HAP-1 (cell line): ENCODE data around the gene RPL22.
A peak's percentile ranks its signal among the peaks of the same experiment; 100 is the strongest.

Source experiments
- DNase-seq, 2 experiments: peaks; one replicate each; pipeline ENCODE4 v3.0.0-alpha.2; 2016 to 2020; ENCODE audit warnings: low spot score in 2 of 2
- H3K27me3 ChIP-seq: fragments of 250-450 bp; sonication (Bioruptor Pico); 2 replicates; pipeline ENCODE4 v1.5.1; 2020; ENCODE audit warnings: low read depth, mild to moderate bottlenecking, moderate library complexity
- H3K36me3 ChIP-seq: fragments of 250-450 bp; sonication (Bioruptor Pico); replicated peaks from 2 replicates; pipeline ENCODE4 v1.5.1; 2020; ENCODE audit warnings: mild to moderate bottlenecking
- H3K4me1 ChIP-seq: fragments of 250-450 bp; sonication (Bioruptor Pico); 2 replicates; pipeline ENCODE4 v1.5.1; 2020; ENCODE audit warnings: mild to moderate bottlenecking
- H3K4me3 ChIP-seq: fragments of 250-450 bp; sonication (Bioruptor Pico); 2 replicates; pipeline ENCODE4 v1.5.1; 2020; ENCODE audit warnings: mild to moderate bottlenecking, moderate library complexity
- H3K9me3 ChIP-seq: fragments of 250-450 bp; sonication (Bioruptor Pico); 2 replicates; pipeline ENCODE4 v1.5.1; 2020; ENCODE audit warnings: mild to moderate bottlenecking, moderate library complexity
- in situ Hi-C: fragments of 300-500 bp; cut with MboI; formaldehyde crosslinking; loops from 3 replicates; pipeline ENCODE4 v1.14.3; 2020; ENCODE audit warnings: low sequenced_read_pairs, inconsistent platforms, mixed read lengths

RPL22 gene

DNA sequence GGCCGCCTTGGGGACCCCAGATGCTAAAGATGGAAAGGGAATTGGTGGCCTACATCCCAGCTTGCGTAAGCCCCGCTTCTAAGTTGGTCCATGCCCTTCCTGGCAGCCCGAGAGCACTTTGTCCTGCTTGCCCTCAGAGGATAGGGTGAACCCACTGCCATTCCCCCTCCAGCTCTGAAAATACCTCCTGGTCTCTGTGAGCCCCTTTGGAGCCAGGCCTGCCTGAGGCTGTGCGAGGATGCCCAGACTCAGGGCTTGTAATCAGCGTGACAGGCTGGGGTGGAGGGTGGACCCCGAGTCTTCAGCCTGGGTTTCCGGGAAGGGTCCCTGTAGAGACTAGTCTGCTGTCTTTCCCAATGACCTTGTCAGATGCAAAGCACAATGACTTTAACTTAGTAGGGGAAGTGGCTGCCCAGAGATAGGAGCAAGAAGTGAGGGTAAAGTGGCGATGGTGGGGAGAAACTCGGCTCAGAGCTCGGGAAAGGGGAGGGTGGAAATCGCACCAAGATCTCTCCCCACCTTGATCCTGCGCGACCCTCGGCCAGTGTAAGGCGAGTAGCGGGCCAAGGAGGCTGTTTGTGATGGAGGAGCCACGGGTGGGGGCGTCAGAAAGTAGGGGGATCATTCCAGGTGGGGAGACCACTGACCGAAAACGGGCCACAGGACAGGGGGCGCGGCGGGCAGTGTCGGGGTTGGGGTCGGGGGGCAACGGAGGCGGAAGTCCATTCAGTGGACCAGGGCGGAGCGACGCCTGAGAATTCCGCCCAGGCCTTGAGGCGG, 41.9 kb upstream of the RPL22 start:
- in situ Hi-C loops: no loop called here
- peaks cover under 1% of the 10 kb centered on the region; the same call in 1 of the 2 replicates for H3K9me3 ChIP-seq
- no peak overlapping the region for H3K4me3 ChIP-seq
- peaks cover 39% of the 10 kb centered on the region for H3K4me1 ChIP-seq
- H3K36me3 ChIP-seq: no peaks in the 10 kb centered on the region
- no peak for DNase-seq
- H3K27me3 ChIP-seq: peaks cover 22% of the 10 kb centered on the region

DNA sequence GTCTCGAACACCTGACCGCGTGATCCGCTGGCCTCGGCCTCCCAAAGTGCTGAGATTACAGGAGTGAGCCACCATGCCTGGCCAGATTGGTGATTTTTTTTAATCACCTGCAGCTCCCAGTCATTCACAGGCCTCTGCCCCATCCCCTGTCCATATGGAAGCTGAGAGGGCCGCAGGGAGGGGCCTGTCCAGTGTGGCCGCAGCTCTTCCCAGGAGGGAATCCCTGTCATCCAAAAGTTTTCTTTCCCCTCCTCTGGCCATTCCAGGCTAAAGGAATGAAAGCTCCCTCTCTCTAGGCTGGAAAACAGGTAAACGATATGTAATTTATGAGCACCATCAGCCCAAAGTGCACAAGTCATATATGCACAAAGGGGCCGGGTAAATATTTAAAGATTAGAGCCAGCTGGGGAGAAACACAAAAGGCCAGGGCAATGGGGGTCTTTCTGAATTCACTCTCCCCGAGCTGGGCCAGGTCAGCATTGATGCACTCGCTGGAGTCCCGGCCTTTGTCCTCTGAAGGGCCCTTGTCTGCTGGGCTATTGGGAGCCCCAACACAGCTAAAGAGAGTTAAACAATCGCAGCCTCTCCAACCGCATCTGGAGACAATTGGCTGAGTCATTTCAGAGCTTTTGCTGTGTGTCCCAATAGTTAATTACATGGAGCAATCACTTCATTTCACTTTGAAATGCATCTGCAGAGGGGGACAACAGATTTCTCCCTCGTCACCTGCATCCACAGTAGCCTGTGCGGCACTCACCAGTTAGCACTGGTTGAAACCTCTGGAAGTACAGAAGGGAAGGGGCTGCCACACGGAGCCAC, 40.8 kb upstream of the RPL22 start:
- Histone ChIP-seq H3K4me1 (peaks cover 42% of the 10 kb centered on the region), H3K4me3 (no peak overlapping the region), H3K36me3 (no peaks in the 10 kb centered on the region), H3K9me3 (peaks cover 2% of the 10 kb centered on the region; the same call in 1 of the 2 replicates), H3K27me3 (peaks cover 22% of the 10 kb centered on the region)
- in situ Hi-C loops: no loop called here
- peak; percentile 70 to 77 for DNase-seq

DNA sequence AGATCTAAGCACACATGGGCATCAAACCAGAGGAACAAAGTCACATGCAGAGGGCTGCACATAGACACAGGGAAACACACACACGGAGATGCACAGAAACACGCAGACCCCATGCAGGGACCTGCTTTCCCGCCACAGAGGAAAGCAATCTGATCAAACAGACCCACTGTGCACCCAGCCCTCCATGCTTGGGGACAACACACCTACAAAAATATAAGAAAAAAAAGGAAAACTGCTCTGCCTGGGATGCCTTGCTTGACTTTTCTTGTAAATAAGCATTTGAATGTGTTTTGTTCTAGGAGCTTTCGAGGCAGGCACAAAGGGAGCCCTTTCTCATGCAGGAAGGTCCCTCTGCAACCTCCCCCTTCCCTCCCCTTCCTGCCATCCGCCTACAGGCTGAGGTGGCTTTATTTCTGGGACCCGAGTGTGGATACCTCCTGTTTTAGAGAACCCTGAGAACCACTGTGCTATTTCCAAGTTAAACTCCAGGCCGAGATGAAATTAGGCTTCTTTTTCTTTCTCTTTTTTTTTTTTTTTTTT, 39.9 kb upstream of the RPL22 start:
- H3K36me3 ChIP-seq: peaks cover 1% of the 10 kb centered on the region
- peaks cover 2% of the 10 kb centered on the region; the same call in 1 of the 2 replicates for H3K9me3 ChIP-seq
- peaks cover 43% of the 10 kb centered on the region for H3K4me1 ChIP-seq
- DNase-seq: peak; percentile 84 to 91
- H3K27me3 ChIP-seq: peaks cover 17% of the 10 kb centered on the region
- in situ Hi-C loops: no loop called here
- no peak overlapping the region for H3K4me3 ChIP-seq

DNA sequence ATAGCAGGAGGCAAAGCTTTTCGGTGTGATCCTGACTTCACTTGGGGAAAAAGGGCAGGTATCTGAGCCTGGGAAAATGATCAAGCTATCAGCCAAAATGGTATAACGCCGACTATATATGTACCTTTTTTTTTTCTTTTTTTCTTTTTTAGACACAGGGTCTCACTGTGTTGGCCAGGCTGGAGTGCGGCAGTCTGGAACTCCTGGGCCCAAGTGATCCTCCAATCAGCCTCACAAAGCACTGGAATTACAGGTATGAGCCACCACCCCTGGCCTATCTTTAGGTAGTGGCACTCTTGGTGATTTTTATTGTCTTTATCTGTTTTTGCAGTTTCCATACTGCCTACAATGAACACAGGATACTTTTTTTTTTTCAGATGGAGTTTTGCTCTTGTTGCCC, 37.7 kb upstream of the RPL22 start:
- DNase-seq: no peak
- H3K4me1 ChIP-seq: peaks cover 47% of the 10 kb centered on the region
- H3K36me3 ChIP-seq: peaks cover 23% of the 10 kb centered on the region
- H3K27me3 ChIP-seq: peaks cover 3% of the 10 kb centered on the region
- in situ Hi-C loops: no loop called here
- H3K4me3 ChIP-seq: no peak overlapping the region
- peaks cover 2% of the 10 kb centered on the region; the same call in 1 of the 2 replicates for H3K9me3 ChIP-seq

DNA sequence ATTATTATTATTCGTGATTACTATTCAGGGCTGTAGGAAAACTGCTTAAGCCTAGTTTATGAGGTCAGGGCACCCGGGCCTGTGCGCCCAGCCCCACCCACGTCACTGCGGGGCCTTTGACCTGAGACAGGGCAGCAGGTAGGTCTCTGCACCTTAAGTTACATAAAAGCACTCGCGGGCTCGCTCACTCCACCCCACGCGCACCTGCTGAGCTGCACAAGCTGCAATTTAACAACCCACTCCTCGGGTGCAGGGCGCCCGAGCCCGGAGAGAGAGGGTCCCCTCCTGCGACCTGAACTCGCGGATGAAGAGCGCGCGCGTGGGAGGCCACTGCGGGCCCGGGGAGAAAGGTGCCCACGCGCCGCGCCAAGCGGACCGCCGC, 35.9 kb upstream of the RPL22 start:
- no peak for DNase-seq
- H3K4me1 ChIP-seq: peaks cover 31% of the 10 kb centered on the region
- in situ Hi-C loops: no loop called here
- H3K4me3 ChIP-seq: peak overlapping the region; percentile 73
- H3K36me3 ChIP-seq: peaks cover 38% of the 10 kb centered on the region
- peaks cover 2% of the 10 kb centered on the region; the same call in 1 of the 2 replicates for H3K9me3 ChIP-seq
- H3K27me3 ChIP-seq: no peaks in the 10 kb centered on the region

DNA sequence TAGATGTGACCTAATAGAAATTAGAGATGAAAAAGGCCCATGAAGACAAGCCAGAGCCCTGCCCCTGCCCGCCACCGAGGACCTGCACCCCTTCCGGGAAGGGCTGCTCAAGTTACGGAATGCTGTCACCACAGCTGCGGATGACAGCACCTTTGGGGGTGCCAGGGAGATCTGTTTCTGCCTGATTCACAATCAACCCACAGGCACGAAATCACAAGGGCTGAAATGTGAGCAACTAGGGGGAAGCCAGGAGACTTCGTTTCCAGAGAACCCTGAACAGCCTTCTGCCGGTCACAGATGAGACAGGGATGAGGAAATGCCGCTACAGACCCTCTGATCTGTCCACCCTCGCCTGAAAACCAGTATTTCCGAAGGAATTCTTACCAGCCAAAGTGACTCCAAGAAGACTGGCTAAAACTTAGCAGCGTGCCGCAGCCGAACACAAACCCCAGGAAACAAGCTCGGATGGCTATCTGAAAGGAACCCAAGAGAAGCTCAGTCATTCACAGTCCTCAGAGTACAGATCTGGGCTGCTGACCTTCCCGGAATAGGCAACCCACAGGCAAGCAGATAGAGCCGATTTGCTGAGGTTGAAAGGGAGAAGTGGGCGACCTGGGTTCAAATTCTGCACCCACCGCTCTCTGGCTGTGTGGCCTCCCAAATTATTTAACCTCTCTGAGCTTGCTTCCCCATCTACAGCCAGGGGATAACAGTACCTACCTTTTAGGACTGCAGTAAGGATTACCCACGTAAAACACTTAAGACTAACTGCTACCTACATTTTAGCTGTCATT, 35.3 kb upstream of the RPL22 start:
- in situ Hi-C loops: no loop called here
- DNase-seq: no peak
- Histone ChIP-seq H3K27me3 (no peaks in the 10 kb centered on the region), H3K9me3 (peaks cover 2% of the 10 kb centered on the region; the same call in 1 of the 2 replicates), H3K4me3 (peak overlapping the region; percentile 73), H3K36me3 (peaks cover 43% of the 10 kb centered on the region), H3K4me1 (peaks cover 25% of the 10 kb centered on the region)

DNA sequence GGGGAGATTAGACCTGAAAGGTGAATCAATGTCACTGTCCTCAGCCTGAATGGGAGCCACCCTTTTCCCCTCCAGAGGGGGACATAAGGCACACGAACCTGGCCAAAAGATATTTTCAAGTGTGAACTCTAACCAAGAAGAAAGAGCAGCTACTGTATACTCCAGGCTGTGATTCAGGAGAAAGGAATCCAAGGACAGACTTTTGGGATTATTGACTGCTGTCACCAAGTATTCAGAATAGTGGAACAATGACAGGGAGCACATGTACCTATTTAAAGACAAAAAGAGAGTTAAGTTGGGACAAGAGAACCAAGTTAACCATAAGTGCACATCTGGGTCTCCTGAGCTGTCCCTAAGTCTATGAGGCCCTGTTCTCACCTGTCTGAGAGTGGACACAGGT, 34.0 kb upstream of the RPL22 start:
- peaks cover 2% of the 10 kb centered on the region; the same call in 1 of the 2 replicates for H3K9me3 ChIP-seq
- peaks cover 57% of the 10 kb centered on the region for H3K36me3 ChIP-seq
- no peak overlapping the region; the same call in 1 of the 2 replicates for H3K4me3 ChIP-seq
- no peaks in the 10 kb centered on the region for H3K27me3 ChIP-seq
- DNase-seq: no peak
- in situ Hi-C loops: no loop called here
- peaks cover 12% of the 10 kb centered on the region for H3K4me1 ChIP-seq

DNA sequence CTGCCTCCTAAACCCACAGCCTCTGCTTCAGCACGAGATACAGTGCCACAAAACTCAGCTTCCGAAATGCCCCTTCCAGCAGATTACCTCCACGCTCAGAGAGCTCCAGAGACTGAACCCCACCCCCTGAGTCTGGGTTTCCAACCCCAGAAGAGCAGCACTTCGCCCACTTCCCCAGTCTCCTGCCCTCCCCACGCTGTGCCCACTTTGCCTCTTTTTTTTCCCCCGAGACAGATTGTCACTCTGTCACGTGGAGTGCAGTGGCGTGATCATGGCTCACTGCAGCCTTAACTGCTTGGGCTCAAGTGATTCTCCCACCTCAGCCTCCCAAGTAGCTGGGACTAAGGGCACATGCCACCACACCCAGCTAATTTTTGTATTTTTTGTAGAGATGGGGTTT, 26.3 kb upstream of the RPL22 start:
- no peak for DNase-seq
- in situ Hi-C loops: no loop called here
- no peak overlapping the region for H3K4me3 ChIP-seq
- no peaks in the 10 kb centered on the region for H3K9me3 ChIP-seq
- H3K36me3 ChIP-seq: peaks cover 100% of the 10 kb centered on the region
- no peaks in the 10 kb centered on the region for H3K4me1 ChIP-seq
- no peaks in the 10 kb centered on the region for H3K27me3 ChIP-seq

DNA sequence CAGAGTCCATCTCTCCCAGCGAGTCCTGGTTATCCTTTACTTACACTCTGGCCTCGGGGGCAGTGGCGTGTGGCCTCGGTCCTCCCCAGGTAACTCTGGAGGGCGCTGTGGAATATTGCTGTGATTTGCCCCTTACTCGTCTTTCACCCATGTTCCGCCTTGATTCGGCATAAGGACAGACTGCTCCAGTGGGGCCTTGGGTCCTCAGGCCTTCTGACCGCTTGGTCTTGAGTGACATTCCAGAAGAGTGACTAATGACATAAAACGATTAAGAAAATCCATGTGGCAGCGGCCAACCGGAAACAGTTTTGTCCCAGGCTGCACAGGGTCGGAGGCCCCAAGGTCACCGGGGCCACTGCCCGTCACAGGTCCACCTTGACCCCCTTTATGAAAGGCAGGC, 25.3 kb upstream of the RPL22 start:
- Histone ChIP-seq H3K9me3 (no peaks in the 10 kb centered on the region), H3K4me1 (no peaks in the 10 kb centered on the region), H3K4me3 (no peak overlapping the region), H3K36me3 (peaks cover 93% of the 10 kb centered on the region), H3K27me3 (no peaks in the 10 kb centered on the region)
- in situ Hi-C loops: no loop called here
- no peak for DNase-seq

DNA sequence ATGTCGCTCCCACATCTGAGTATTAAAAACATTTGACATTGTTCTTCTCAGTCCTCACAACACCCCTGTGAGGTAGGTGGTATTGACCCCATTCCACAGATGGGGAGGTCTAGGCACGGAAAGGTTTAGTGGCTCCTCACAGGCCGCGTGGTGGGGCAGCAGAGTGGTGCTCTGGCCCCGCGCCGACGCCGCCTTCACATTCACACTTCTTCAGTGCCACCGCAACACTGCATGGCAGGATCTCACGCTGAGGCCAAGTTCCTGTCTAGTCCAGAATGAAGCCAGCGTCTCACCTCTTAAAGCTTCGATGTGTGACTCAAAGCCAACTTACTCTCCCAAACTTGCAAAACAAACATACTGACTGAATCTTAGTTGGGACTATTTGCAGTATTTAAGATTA, 24.2 kb upstream of the RPL22 start:
- no peaks in the 10 kb centered on the region for H3K27me3 ChIP-seq
- no peaks in the 10 kb centered on the region for H3K9me3 ChIP-seq
- in situ Hi-C loops: no loop called here
- peaks cover 82% of the 10 kb centered on the region for H3K36me3 ChIP-seq
- H3K4me1 ChIP-seq: no peaks in the 10 kb centered on the region
- H3K4me3 ChIP-seq: no peak overlapping the region
- no peak for DNase-seq

DNA sequence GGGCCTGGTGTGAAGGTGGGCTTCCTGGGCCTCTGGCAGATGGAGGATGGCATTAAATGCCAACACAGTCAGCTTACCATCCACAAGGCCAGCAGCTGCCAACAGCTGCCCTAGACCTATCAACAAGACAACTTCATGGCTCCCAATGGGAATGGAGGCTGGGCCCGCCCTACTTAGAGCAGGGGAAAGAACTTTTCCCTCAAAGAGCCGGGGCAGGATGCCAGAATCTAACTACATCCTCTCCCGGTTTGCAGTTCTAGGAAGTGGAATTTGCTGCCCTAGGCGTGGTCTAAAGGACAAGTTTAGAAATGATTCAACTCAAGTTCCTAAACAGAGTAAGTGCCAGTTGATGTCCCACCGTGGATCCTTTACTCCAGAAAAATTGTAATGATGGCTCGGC, 23.2 kb upstream of the RPL22 start:
- in situ Hi-C loops: no loop called here
- H3K4me3 ChIP-seq: no peak overlapping the region
- H3K4me1 ChIP-seq: no peaks in the 10 kb centered on the region
- no peaks in the 10 kb centered on the region for H3K27me3 ChIP-seq
- no peak for DNase-seq
- no peaks in the 10 kb centered on the region for H3K9me3 ChIP-seq
- peaks cover 76% of the 10 kb centered on the region for H3K36me3 ChIP-seq

DNA sequence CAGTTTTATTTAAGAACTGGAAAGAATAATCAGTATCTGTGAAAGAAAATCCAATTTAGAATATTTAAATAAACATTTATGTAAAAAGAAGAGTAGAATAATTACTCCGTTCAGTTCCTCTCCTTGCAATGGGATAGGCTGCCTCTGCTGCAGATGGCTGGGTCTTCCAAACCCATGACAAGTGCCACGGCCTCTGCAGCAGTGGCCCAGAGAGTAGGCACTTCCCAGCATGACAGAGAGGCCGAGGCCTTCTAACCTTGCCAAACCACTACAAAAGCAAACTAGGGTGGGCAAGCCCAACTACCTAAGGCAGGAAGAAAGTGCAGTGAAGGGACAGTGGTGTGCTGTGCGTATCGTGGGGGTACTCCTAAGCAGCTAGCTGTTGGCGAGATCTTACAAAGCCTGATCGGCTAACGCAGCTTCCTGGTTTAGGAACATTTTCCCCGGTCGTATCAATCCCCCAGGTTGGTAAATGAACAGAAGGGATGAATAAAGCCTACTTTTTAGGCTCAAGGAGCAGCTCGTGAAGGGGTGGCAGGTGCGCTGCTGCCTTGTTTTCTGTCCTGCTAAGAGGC, 21.9 kb upstream of the RPL22 start:
- H3K4me3 ChIP-seq: no peak overlapping the region
- in situ Hi-C loops: no loop called here
- H3K9me3 ChIP-seq: no peaks in the 10 kb centered on the region
- no peak for DNase-seq
- H3K36me3 ChIP-seq: peaks cover 62% of the 10 kb centered on the region
- no peaks in the 10 kb centered on the region for H3K4me1 ChIP-seq
- no peaks in the 10 kb centered on the region for H3K27me3 ChIP-seq

DNA sequence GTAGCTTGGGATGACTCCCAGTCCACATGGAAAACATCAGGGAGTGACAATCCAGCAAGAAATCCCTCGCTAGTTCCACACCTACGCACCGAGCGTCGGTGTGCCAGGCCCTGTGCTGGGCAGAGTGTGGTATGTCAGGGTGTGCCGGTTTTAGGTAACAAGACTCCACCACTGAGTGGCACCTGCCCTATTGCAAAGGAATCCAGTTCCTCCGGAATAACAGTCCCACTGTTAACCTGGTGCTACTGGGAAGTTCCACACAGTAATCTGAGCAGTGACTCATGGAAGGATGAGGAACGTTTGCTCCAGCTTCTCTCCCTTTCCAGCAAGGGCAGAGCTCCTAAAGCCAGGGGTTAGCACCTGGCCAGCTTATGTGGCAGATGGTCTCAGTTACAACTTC, 20.8 kb upstream of the RPL22 start:
- in situ Hi-C loops: no loop called here
- Histone ChIP-seq H3K36me3 (peaks cover 52% of the 10 kb centered on the region), H3K27me3 (no peaks in the 10 kb centered on the region), H3K4me3 (no peak overlapping the region), H3K9me3 (no peaks in the 10 kb centered on the region), H3K4me1 (no peaks in the 10 kb centered on the region)
- no peak for DNase-seq
